Stimulated activated naive CD8-positive, alpha-beta T cell treated with anti-CD3 and anti-CD28 coated beads, Interleukin-15, Interleukin-2, amounts not matched to agents 100 ng/mL and 50 ng/mL, for 24 hours (primary cell): Measurements from ENCODE around the gene SLC2A8.

Source experiments
- H3K27ac Mint-ChIP-seq: one replicate; pipeline ENCODE4 v1.8.0; 2021; ENCODE audit warnings: mild to moderate bottlenecking, mixed read lengths
- H3K27me3 Mint-ChIP-seq: one replicate; pipeline ENCODE4 v1.8.0; 2021; ENCODE audit warnings: mixed read lengths
- H3K36me3 Mint-ChIP-seq: one replicate; pipeline ENCODE4 v1.8.0; 2021; ENCODE audit warnings: low read depth, mixed read lengths
- H3K4me1 Mint-ChIP-seq: one replicate; pipeline ENCODE4 v1.8.0; 2021; ENCODE audit warnings: low read depth, mixed read lengths
- H3K4me3 Mint-ChIP-seq: one replicate; pipeline ENCODE4 v1.8.0; 2021; ENCODE audit warnings: mild to moderate bottlenecking, mixed read lengths
- H3K9me3 Mint-ChIP-seq: one replicate; pipeline ENCODE4 v1.8.0; 2021; ENCODE audit warnings: mixed read lengths

Gene SLC2A8

GRCh38 chr9:127449332-127449966 is 52.5 kb downstream of the SLC2A8 start:
- H3K27me3 Mint-ChIP-seq, result no peaks in the 10 kb centered on the region
- peaks cover 72% of the 10 kb centered on the region for H3K36me3 Mint-ChIP-seq
- peak overlapping the region; percentile 97 for H3K4me3 Mint-ChIP-seq
- H3K4me1 Mint-ChIP-seq, result peaks cover 54% of the 10 kb centered on the region
- H3K27ac Mint-ChIP-seq, result peak overlapping the region; percentile 99
- peaks cover 5% of the 10 kb centered on the region for H3K9me3 Mint-ChIP-seq

- no peaks in the 10 kb centered on the region for H3K9me3 Mint-ChIP-seq
- no peaks in the 10 kb centered on the region for H3K27me3 Mint-ChIP-seq
- H3K36me3 Mint-ChIP-seq, result peaks cover 64% of the 10 kb centered on the region
- peak overlapping the region; percentile 99 for H3K27ac Mint-ChIP-seq
- H3K4me1 Mint-ChIP-seq, result peaks cover 54% of the 10 kb centered on the region
- H3K4me3 Mint-ChIP-seq, result peak overlapping the region; percentile 97
Observed at GRCh38 chr9:127450243-127450760, 53.3 kb downstream of the SLC2A8 start.

- H3K36me3 Mint-ChIP-seq, result peaks cover 63% of the 10 kb centered on the region
- H3K9me3 Mint-ChIP-seq, result no peaks in the 10 kb centered on the region
- H3K4me1 Mint-ChIP-seq, result peaks cover 54% of the 10 kb centered on the region
- no peaks in the 10 kb centered on the region for H3K27me3 Mint-ChIP-seq
- H3K27ac Mint-ChIP-seq, result peak within 1 kb of the TSS; percentile 99
- H3K4me3 Mint-ChIP-seq, result peak within 1 kb of the TSS; percentile 97
Observed at GRCh38 chr9:127450830-127451607, 54.0 kb downstream of the SLC2A8 start, which contains the start of the genes LRSAM1 and RPL12. TSS of gene LRSAM1 (plus strand) at chr9:127451510. CDS start at chr9:127454528, 3,018 bp downstream. TSS of gene RPL12 (minus strand) at chr9:127451406. CDS start at chr9:127451317, 89 bp downstream.

GRCh38 chr9:127451608-127451857 is 54.6 kb downstream of the SLC2A8 start:
- Mint-ChIP-seq H3K4me1 (peaks cover 48% of the 10 kb centered on the region), H3K9me3 (no peaks in the 10 kb centered on the region), H3K4me3 (peak overlapping the region; percentile 97), H3K27me3 (no peaks in the 10 kb centered on the region), H3K27ac (peak overlapping the region; percentile 99), H3K36me3 (peaks cover 58% of the 10 kb centered on the region)

DNA sequence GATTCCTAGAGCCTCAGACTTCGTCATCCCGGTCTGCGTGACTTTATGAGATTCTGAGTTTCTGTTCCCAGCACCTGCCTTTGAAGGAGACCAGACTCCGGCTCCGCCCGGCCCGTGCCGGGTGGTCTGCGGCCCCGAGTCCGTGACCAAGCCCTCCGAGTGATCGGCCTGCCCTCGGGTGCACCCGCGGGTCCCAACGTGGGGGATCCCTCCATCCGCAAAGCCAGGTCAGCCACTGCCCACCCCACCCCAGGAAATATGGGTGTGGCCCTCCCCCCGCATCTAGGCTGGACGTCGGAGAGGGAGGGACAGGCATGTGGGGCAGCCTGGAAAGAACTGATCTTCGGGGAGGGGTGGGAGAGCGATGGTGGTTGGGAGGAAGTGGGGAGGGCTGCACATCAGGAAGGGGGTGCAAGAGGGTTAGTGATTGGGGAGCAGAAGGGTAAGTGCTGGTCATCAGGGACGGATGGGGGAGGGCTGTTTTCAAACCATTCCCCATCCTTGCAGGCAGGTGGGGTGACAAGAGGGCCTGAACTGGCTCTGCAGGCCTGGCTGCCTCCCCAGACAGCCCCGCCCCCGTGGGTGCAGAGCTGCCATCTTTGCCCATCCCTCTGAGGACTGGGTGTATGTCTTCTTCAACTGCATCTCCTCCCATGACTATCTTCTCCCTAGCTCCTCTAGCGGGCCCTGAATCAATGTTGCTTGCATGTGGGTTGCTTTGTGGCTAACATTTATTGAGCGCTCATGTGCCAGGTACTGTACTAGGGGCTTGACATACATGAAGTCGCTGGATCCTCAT is 55.1 kb downstream of the SLC2A8 start:
- Mint-ChIP-seq H3K27ac (peak overlapping the region; percentile 99), H3K9me3 (no peaks in the 10 kb centered on the region), H3K36me3 (peaks cover 57% of the 10 kb centered on the region), H3K4me1 (peaks cover 45% of the 10 kb centered on the region), H3K27me3 (no peaks in the 10 kb centered on the region), H3K4me3 (peak overlapping the region; percentile 97)

GRCh38 chr9:127452691-127453090 is 55.7 kb downstream of the SLC2A8 start:
- H3K4me3 Mint-ChIP-seq, result peak overlapping the region; percentile 97
- H3K4me1 Mint-ChIP-seq, result peaks cover 40% of the 10 kb centered on the region
- H3K36me3 Mint-ChIP-seq, result peaks cover 56% of the 10 kb centered on the region
- no peaks in the 10 kb centered on the region for H3K27me3 Mint-ChIP-seq
- H3K27ac Mint-ChIP-seq, result no peak overlapping the region
- no peaks in the 10 kb centered on the region for H3K9me3 Mint-ChIP-seq

GRCh38 chr9:127455324-127455992 is 58.5 kb downstream of the SLC2A8 start:
- Mint-ChIP-seq H3K9me3 (no peaks in the 10 kb centered on the region), H3K4me1 (peaks cover 13% of the 10 kb centered on the region), H3K27me3 (no peaks in the 10 kb centered on the region), H3K27ac (no peak overlapping the region), H3K4me3 (no peak overlapping the region), H3K36me3 (peaks cover 36% of the 10 kb centered on the region)

DNA sequence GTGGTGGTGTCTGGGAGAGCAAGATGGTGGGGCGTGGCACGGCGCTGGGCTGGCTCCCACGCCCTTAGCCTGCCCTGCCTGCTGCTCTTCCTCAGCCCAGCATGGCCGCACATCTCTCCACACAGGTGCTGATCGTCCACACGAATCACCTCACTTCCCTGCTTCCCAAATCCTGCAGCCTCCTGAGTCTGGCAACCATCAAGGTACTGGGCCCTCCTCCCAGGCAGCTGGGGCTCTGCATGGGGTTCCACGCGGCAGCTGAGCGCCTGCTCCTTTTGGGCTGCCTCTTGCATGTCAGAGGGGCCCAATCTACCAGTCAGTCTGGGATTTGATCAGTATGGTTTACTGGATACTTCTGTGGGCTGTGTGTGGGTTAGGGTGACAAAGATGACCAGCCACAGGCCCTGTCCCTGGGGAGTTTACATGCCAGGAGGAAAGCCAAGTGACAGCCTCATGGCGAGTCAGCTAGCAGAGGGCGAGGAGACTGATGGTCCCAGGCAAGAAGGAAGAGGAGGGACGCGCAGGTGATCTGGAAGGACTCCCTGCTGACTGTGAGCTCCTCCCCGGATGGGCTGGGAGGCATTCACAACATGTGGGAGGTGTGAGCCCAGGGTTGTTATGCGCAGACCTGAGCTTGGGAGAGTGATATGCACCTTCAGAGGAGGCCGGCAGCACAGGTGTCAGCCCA is 60.4 kb downstream of the SLC2A8 start:
- Mint-ChIP-seq H3K4me3 (no peak overlapping the region), H3K27ac (no peak overlapping the region), H3K9me3 (no peaks in the 10 kb centered on the region), H3K27me3 (no peaks in the 10 kb centered on the region), H3K4me1 (peaks cover 5% of the 10 kb centered on the region), H3K36me3 (peaks cover 33% of the 10 kb centered on the region)
